GM10248 (cell line): ENCODE results near the gene C14orf119.

Experiments used
- CTCF ChIA-PET: fragments of 300-600 bp; sonication (Branson Sonifier 250); formaldehyde crosslinking; extraction: SDS; loops from one replicate; lab custom pipeline; 2021; ENCODE audit warnings: antibody characterized with exemption; lab: Yijun Ruan, JAX
- POLR2A ChIA-PET: fragments of 350-650 bp; sonication (Branson Sonifier 250); formaldehyde crosslinking; extraction: SDS; loops from one replicate; lab custom pipeline; 2020; ENCODE audit warnings: antibody characterized with exemption; lab: Yijun Ruan, JAX
- DNase-seq: peaks from one replicate; pipeline ENCODE4 v3.0.0; 2012; ENCODE audit errors: extremely low spot score
- CTCF ChIP-seq: IDR thresholded peaks from 2 replicates; pipeline ENCODE4 v1.5.1; 2012; ENCODE audit warnings: mild to moderate bottlenecking, low read depth; ENCODE audit errors: extremely low read depth, missing control alignments, control extremely low read depth

The C14orf119 gene

GRCh38 chr14:23143911-23144310 lies 48.6 kb downstream of the C14orf119 start:
- CTCF ChIA-PET = interaction anchor here (1.0 to 5.5 kb wide), 3 partner anchors 8 to 23 kb away, joined by 3 to 32 read pairs (median 3); no protein-coding TSS in a partner anchor
- POLR2A ChIA-PET = no interaction called here
- DNase-seq = no peak
- TF ChIP-seq CTCF = no peak

GRCh38 chr14:23145794-23146350 lies 50.6 kb downstream of the C14orf119 start:
- CTCF ChIA-PET = interaction anchor here (1.6 to 5.5 kb wide), 3 partner anchors 25 to 42 kb away, joined by 4 to 32 read pairs (median 5); no protein-coding TSS in a partner anchor
- POLR2A ChIA-PET = no interaction called here
- DNase-seq = no peak
- TF ChIP-seq CTCF = no peak

GRCh38 chr14:23146351-23146910 lies 51.1 kb downstream of the C14orf119 start:
- DNase-seq = no peak
- POLR2A ChIA-PET = no interaction called here
- no peak for TF ChIP-seq CTCF
- CTCF ChIA-PET = interaction anchor here (0.9 to 1.6 kb wide), 4 partner anchors 22 to 41 kb away, joined by 3 to 5 read pairs (median 4); no protein-coding TSS in a partner anchor

GRCh38 chr14:23146980-23147379 lies 51.7 kb downstream of the C14orf119 start:
- ChIA-PET POLR2A (no interaction called here), CTCF (interaction anchor here (0.9 to 1.6 kb wide), 4 partner anchors 21 to 40 kb away, joined by 3 to 5 read pairs (median 4); no protein-coding TSS in a partner anchor)
- TF ChIP-seq CTCF = no peak
- no peak for DNase-seq

- no peak for DNase-seq
- CTCF ChIA-PET = interaction anchor here (1.6 kb wide), 1 partner anchor 40 kb away, joined by 5 read pairs; no protein-coding TSS in a partner anchor
- no peak for TF ChIP-seq CTCF
- POLR2A ChIA-PET = no interaction called here
Observed at GRCh38 chr14:23147676-23148075, 52.4 kb downstream of the C14orf119 start.

GRCh38 chr14:23148591-23149249 lies 53.4 kb downstream of the C14orf119 start:
- TF ChIP-seq CTCF = no peak
- DNase-seq = no peak
- CTCF ChIA-PET = interaction anchor here (1.1 kb wide), 1 partner anchor 42 kb away, joined by 3 read pairs; no protein-coding TSS in a partner anchor
- POLR2A ChIA-PET = no interaction called here
